HG03457 (cell line): Measurements from ENCODE around the gene TMEM126A.

Experiments used
- ATAC-seq: cut with Tn5 transposase; IDR thresholded peaks from one replicate; pipeline ENCODE4 v1.9.1; 2021; ENCODE audit warnings: moderate number of reproducible peaks; ENCODE audit not compliant: unreplicated experiment

The TMEM126A gene

GRCh38 chr11:85694385-85694980 lies 46.7 kb downstream of the TMEM126A start:
- no peak for ATAC-seq

GRCh38 chr11:85695546-85695945 lies 47.8 kb downstream of the TMEM126A start:
- no peak for ATAC-seq

- ATAC-seq, result no peak
These were observed 50.0 kb downstream of the TMEM126A start for GRCh38 chr11:85697747-85698146.

- no peak for ATAC-seq
These were observed 50.4 kb downstream of the TMEM126A start for GRCh38 chr11:85698195-85698594.

GRCh38 chr11:85699957-85700741 lies 52.4 kb downstream of the TMEM126A start:
- peak; percentile 83 for ATAC-seq

- ATAC-seq, result no peak
These were observed 57.2 kb downstream of the TMEM126A start for GRCh38 chr11:85704967-85705366.

- ATAC-seq, result no peak
These were observed 58.0 kb downstream of the TMEM126A start for GRCh38 chr11:85705800-85706199.
